OCI-M2 (cell line): Measurements from ENCODE around the gene ZNF598.

Source experiments
- DNase-seq: peaks from one replicate; lab custom pipeline; 2025; ENCODE audit not compliant: unreplicated experiment; lab: John Stamatoyannopoulos, UW

ZNF598 gene

DNA sequence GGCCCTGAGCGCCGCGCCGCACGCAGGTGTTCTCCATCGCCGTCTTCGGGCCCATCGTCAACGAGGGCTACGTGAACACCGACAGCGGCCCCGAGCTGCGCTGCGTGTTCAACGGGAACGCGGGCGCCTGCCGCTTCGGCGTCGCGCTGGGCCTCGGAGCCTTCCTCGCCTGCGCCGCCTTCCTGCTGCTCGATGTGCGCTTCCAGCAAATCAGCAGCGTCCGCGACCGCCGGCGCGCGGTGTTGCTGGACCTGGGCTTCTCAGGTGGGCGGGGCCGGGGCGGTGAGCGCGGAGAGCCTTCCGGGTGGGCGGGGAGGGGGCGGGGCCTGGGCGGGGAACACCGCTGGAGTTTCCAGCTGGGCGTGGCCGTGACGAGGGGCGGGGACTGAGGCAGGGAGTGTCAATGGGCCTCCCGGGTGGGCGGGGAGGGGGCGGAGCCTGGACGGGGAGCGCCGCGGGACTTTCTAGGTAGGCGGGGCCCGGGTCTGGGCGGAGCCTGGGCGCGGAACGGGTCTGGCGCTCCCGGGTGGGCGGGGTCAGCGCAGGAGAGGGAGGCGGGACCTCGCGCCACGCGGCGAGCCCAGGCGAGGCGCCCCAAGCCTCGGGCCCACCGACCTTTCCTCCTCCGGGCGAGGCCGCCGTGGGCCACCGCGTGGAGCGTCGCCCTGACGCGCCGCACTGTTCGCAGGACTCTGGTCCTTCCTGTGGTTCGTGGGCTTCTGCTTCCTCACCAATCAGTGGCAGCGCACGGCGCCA is 17.5 kb downstream of the ZNF598 start:
- no peak for DNase-seq

DNA sequence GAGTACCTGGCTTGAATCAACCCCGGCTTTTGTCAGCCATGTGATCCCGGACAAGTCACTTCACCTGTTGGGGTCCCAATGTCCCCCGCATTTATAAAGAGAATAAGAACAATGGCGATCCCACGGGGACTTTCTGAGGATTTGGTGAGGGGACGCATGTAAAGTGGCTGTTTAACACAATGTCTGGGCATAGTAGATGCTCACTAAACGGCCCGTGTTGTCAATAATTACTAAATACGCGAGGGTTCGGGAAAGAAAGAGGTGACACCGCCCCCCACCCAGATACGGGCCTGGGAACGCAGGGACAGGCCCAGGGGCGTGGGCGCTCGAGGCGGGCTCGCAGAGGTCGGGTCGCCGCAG is 18.1 kb downstream of the ZNF598 start:
- no peak for DNase-seq

DNA sequence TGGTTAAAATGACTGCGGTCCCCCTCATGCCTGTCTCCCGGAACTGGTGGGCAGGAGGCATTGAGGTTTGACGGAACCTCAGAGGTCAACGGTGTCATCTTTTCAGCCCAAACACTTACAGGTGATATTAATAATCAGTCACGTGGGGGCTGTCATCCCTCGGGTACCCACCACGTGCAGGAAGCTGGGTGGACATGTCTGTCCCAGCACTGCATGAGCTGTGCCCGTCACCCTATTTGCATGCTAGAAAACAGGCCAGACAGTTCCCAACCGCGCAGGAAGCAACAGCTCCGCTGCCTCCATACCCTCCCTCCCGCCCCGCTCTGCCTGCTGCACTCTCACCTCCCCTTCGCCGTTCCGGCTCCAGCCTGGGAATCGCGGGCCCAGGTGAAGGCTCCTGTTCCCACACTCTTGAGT is 18.5 kb downstream of the ZNF598 start:
- DNase-seq: no peak

DNA sequence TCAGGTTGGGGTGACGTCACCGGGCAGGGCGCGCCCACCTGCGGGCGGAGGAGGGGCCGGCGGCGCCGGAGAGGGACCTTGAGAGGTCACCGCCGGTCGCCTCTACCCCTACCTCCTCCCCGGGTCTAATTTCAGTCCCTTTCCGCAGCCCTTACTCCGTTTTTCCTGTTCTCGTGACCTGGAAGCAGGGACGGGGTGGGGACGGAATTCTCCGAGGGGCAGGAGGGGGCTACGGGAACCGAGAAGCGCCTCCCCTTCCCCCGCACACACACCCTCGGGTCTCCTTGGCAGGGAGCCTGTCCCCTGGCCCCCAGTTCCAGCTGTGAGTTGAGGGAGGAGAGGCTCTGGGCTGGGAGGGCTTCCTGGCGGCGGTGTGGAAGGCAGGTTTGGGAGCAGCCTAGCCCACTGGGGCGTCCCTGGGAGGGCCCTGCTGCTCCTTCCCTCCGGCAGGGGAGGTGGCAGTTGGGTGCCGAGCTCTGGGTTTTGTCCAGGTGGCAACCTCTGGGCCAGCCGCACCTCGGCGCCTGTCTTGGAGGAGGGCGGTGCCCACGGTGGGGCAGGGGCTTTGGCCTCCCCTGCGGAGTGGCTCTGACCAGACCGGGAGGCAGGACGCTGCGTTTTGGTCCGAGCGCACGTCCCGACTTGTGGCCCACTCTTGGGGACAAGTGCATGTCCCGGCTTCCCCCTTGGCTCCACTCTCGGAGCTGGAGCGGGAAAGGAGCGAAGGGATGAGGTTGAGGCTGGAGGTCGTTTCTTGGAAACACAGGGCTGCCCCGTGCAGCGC is 19.1 kb downstream of the ZNF598 start:
- no peak for DNase-seq

DNA sequence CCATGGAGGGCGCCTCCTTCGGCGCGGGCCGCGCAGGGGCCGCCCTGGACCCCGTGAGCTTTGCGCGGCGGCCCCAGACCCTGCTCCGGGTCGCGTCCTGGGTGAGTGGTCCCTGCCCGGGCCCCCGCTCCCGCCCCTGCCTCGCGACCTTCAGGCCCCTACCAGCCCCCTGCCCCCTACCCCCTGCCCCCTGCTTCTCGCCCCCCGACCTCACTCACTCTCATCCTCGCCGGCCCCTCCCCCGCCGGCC is 19.6 kb downstream of the ZNF598 start:
- DNase-seq: no peak

DNA sequence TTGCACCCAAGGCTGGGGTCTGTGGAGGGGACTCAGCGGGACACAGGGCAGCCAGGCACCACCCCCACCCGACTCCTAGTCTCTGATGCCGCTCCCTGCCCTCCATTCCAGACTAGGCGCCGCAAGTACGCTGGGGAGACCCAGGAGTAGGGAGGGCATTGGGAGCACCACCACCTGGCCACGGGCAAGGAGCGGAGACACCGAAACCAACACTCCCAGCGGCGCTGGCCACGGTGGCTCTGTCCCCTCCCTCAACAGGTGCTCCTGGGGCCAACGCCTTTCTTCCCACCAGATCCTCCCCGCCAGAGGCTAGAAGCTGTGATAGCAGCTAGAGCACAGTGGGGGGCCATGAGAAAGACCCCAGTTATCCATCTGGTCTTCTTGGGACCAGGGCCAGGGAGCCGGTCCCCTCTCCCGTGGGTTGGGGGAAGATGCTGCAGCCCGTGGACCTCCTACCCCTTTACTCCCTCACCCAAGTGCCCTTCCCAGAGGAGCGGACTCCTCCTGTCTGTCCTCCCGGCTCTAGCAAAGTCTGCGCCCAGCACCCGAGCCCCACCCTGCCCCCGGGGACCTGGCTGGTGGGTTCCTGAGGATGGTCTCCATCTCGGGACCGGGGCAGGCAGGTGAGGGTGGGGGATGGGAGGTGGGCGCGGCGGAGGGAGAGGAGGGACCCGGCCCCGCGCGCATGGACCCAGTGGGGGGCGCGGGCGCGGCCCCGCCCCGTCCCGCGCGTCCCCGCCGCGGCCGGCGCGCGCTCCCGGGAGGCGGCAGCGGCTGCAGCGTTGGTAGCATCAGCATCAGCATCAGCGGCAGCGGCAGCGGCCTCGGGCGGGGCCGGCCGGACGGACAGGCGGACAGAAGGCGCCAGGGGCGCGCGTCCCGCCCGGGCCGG is 20.2 kb downstream of the ZNF598 start, which contains the start of gene SYNGR3:
TSS of gene SYNGR3 (plus strand) at position 762 of the 892 bp plus-strand sequence. CDS start 133 bp downstream, outside the sequence.
- DNase-seq: no peak

DNA sequence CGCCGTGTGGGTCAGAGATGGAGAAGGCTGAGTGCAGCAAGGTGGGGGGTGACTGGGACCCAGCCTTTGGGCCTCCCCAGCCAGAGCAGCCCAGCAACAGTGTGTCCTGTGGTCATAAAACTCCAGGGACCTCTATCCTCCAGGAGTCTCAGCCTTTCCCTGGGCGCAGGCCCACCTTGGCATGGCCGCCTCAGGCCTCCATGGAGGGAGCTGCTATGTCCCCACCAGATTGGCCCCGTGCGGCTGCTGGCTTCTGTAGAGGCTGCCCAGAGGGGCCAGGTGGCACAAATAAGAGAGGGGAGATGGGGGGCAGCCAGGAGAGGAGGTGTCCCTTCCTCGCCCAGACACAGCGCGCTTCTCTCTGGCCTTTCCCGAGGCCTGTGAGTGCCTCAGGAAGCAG is 22.4 kb downstream of the ZNF598 start:
- DNase-seq: no peak

DNA sequence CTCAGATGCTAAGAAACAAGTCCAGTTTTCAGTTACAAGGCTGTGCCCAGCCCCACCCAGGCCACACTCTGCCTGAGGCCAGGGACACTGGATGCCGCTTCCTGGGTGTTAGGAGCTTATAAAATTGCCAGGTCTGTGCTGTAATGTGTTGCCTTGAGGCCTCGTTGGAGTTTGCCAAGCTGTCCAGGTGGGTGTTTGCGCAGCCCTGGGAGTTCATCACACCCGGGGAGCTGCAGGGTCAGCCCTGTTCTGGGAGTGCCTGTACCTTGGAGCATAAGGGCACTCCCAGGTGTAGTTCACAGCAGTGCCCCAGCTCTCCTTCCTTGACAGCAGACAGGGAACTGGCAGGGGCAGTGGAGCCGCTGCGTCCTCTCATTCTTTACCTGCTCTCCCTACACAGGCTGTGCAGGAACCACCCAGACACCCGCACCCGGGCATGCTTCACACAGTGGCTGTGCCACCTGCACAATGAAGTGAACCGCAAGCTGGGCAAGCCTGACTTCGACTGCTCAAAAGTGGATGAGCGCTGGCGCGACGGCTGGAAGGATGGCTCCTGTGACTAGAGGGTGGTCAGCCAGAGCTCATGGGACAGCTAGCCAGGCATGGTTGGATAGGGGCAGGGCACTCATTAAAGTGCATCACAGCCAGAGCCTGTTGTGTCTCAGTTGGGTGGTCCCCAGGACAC is 24.0 kb downstream of the ZNF598 start:
- no peak for DNase-seq

DNA sequence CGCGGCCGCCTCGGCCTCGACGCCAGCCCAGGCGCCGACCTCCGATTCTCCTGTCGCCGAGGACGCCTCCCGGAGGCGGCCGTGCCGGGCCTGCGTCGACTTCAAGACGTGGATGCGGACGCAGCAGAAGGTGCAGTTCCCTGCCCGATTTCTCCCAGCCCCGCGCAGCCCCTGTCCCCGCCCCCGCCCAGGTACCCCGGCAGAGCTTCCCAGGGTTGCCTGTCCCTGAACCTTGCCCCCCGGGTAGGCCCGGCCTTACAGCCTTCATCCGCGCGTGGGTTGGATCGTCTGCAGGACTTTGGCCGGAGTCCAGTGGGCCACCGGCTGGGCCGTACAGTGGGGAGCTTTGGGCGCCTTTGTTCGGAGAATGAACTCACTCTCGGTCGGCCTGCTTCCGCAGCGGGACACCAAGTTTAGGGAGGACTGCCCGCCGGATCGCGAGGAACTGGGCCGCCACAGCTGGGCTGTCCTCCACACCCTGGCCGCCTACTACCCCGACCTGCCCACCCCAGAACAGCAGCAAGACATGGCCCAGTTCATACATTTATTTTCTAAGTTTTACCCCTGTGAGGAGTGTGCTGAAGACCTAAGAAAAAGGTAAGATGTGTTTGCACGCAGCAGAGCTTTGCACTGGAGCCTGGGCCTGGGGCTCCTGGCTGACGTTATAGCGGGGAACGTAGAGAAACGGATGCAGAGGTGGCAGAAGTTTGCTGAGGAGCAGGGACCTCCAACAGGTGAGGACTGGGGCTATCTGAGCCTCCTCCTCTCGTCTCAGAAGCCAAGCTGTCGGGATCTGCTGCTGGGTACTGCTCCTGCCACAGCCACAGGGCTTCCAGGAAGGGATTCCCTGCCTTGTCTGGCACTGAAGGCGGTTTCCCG is 25.0 kb downstream of the ZNF598 start:
- DNase-seq: no peak

DNA sequence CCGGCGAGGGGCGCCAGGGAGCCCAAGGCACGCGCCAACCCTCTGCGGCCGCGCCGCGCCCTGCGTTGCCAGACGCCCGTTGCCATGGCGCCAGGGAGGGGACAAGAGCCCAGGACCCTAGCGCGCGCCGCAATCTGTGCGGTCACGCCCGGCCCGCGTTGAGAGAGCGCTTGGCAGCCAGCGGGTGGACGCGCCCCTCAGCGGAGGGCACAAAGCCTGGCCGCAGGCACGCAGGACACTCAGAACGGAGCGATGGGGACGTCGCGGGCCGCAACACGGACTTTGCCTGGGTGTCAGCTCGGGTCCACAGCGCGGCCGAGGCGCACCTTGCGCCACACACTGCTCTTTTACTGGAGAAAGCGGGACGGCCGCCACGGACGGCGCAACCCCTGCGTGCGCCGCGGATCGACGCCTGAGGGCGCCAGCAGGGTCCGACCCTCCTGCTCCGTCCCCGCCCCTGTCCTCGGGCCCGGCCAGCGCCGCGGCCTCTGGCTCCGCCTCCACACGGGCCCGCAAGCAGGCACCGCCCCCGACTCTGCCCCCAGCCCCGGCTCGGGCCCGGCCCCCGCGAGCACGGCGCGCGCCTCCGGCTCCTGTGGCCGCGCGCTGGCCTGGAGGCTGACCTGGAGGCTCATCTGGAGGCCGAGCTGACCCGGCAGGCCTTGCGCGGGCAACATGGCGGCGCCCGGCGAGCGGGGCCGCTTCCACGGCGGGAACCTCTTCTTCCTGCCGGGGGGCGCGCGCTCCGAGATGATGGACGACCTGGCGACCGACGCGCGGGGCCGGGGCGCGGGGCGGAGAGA is 25.9 kb downstream of the ZNF598 start, which contains the start of gene GFER:
TSS of gene GFER (plus strand) at position 650 of the 803 bp plus-strand sequence. CDS start at position 676, 26 bp downstream.
- DNase-seq: no peak

DNA sequence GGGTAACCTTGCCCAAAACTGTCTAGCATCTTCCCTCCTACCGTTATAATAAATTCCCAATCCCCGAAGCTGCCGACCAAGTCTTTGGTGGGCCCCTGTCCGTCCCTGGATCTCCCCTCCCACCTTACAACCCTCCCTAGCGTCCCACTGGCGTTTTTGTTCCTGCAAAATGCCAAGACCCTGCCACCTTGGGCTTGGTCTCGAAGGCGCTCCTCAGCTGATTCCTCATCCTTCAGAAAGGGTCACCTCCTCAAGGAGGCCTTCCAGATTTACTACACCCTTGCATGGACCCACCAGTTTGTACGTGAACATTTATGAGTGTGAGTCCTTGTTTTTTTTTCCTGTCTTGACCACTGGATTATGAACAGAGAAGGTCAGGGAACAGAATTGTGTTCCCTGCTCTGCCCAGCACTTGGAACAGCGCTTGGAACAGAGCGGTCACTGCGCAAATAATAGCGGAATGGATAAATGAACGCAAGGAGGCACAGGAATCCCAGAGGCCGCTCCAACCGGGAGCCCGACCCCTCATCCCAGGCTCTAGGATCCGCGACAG is 26.6 kb downstream of the ZNF598 start:
- no peak for DNase-seq

DNA sequence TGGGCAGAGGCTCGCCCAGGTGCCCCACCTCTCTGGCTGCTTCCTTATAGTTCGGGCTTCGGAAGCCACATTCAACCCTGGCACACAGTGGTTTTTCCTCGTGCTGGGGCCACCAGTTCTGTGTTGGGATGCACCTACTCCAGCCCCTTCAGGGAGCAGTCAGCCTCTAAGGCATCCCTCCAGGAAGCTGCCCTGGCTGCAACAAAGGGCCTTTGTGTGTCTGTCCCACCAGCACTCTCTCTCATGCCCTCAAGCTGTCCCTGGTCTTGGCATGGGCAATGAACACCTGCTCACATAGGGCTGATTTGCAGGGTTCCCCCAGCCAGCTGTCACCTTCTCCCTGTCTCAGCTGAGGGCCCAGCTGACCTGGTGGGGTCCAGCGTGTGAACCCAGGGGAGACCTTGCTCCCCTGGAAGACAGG is 27.6 kb downstream of the ZNF598 start:
- no peak for DNase-seq

DNA sequence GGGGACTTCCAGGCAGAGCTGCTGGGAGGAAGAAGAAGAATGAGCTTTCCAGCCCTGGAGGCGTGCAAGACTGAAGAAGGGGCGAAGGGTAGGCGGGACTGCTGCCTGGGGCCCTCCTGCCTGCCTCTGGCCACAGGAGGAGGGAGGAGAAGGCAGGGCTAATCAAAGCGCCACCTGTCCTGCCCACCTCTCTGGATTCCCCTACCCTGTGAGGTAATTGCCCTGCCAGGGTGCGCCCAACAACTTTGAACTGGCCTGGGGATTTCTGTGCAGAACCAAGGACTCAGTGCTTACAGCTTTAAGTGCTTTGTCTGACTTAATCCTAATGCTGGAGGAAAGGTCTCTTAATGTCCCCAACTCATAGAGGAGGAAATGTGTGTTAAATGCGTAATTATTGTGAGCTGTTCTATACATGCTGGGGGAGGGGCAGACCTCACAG is 28.2 kb downstream of the ZNF598 start, which contains the start of gene NOXO1:
TSS of gene NOXO1 (minus strand) at position 72 of the 439 bp plus-strand sequence. CDS start 290 bp downstream, outside the sequence.
- no peak for DNase-seq

DNA sequence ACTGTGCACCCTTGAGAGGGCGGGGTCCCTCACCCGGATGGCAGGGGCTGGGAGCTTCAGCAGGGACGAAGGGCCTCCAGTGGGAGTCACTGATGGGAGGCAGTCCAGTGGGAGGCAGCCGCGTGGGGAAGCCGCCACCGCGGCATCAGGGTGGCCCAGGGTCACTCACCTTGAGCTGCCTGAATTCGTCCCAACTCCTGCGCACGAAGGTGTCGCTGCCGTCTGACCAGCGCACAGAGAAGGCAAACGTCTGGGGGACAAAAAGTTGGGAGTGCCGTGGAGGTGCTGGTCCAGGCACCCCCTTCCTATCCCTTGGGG is 28.9 kb downstream of the ZNF598 start:
- no peak for DNase-seq

DNA sequence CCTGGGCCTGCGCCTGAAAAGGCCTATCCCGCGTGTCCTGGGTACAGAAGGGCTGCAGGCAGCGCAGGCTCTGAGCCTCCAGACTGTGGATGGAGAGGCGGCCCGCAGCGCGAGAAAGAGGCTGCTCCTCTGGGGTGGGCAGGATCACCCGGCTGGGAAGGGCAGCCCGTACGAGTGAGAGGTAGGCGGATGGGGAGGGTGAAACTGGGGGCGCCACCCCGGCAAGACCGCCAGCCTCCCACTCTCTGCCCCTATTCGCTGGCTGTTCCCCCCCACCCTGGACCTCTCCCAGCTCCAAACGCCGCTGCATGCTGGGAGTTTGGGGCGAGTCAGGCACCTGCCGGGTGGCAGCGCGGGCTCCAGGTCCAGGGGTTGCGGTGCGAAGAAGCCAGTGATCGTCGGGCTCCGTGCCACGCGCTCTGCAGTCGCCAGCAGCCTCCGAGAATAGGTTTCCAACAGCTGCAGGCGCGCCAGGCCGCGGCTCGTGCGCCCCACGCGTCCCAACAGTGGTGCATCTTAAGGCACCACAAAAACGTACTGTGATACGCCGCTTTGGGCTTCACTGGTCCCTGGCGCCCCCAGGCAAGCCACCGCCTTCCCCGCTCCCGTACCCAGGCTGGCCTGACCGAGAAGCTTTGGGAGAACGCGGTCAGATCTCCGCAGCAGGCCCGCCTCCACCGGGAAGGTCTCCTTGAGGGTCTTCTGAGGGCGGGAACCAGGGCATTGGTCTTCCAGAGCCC is 29.4 kb downstream of the ZNF598 start:
- no peak for DNase-seq

DNA sequence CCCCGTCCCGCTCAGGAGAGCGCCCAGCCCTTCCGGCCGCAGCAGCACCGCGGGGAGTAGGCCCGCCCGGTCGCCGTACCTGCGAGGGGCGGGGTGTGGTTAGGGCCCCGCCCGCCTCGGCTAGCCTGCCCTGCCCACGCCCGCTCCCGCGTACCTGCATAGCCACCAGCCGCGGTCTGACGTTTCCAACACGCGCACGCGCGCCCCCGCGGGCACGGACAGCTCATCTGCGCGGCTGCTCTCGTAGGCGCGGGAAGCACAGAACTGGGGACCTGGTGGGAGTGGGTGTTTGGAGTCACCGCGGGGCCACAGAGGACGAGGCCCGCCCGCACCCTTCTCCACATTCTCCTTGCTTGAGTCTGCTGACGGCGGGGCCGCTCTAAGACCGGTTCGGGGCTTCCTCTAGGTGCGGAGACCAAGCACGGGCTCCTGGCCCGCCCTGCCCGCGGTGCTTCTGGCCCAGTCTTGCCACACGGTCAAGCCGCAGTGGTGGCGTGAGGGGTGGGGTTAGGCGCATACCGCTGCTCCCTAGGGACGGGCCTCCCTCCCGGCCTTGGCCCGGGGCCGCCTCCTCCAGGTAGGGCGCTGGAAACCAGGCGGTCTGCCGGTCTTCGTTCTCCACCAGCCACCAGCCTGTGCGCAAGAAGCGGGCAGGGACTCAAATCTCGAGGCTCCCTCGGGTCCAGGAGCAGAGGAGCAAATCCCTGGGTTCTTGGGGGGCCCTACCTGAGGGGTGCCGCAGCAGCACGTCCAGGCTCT is 30.2 kb downstream of the ZNF598 start:
- no peak for DNase-seq

DNA sequence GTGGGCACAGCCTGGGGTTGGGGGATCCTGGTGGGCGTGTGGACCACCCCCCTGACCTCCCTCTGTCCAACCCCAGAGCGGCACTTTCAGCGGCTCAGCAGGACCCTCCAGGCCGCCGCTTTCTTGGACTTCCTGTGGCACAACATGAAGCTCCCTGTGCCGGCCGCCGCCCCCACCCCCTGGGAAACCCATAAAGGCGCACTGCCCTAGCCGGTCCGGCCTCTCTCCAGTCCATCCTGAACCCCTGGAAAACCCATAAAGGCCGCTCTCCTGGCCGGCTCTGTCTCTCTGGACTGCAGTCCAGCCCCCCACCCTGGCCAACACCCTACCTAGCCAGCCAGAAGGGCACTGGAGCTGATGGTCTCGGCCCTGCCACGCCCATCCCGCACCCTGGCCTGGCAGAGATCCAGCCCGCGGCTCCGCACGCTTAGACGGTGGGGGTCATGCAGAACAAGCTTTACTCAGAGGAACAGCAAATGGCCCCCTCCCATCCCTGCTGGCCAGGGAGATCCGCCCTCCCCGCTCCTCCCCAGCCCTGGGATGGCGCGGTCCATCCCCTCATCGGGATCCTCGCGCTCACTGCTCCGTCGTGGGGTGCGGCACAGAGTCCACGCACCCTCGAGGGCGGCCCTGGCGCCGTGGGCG is 31.0 kb downstream of the ZNF598 start:
- DNase-seq: no peak
